MG63 (cell line): ENCODE results near the gene LRRFIP2. TPM values are rescaled to one million over a fixed set of nuclear protein-coding genes. Genes with fewer than 3 reads are reported as not detected.

Experiments
- total RNA-seq: library from RNA; depleted of rRNA; stranded (reverse); fragments of >200 nt; shearing (Covaris generic); gene quantifications from 2 replicates; pipeline ENCODE4 v1.2.3, GENCODE V29; 2014; ENCODE audit warnings: low replicate concordance; rRNA removed

Gene LRRFIP2
- total RNA-seq, 1 experiment from 2014 or later: 35.4 TPM

Other genes with a start within 250 kb of the LRRFIP2 start
- gene TRANK1, start 229.5 kb downstream of the LRRFIP2 start, total RNA-seq: 1.0 and 3.8 TPM in 2 replicates
- gene EPM2AIP1, start 181.5 kb downstream of the LRRFIP2 start, total RNA-seq: 2.8 and 5.1 TPM in 2 replicates
- gene MLH1, start 181.1 kb downstream of the LRRFIP2 start, total RNA-seq: 37.2 and 41.1 TPM in 2 replicates
- gene GOLGA4, start 68.7 kb upstream of the LRRFIP2 start, total RNA-seq: 7.1 and 20.8 TPM in 2 replicates